Measurements from ENCODE around the gene IRF9.

DNA sequence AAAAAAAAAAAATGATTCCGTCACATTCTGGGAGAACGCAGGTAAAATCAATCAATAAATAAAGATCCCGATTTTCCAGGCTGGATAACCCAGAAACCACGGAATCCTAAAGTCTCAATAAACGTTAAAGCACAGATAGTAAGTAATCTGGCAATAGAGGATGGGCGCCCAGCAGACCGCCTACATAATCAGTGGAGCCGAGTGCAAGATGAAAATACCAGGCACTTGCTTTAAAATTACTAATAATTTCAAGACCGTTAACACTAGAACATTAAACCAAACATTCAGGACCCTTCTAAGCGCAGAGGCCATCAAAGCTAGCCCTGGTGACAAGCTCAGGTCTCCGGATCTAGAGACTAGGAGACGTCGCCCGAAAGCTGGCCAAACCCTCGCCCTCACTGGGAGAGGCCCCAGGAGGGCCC lies 47.7 kb upstream of the IRF9 start:
- TF ChIP-seq, protein P1, sequence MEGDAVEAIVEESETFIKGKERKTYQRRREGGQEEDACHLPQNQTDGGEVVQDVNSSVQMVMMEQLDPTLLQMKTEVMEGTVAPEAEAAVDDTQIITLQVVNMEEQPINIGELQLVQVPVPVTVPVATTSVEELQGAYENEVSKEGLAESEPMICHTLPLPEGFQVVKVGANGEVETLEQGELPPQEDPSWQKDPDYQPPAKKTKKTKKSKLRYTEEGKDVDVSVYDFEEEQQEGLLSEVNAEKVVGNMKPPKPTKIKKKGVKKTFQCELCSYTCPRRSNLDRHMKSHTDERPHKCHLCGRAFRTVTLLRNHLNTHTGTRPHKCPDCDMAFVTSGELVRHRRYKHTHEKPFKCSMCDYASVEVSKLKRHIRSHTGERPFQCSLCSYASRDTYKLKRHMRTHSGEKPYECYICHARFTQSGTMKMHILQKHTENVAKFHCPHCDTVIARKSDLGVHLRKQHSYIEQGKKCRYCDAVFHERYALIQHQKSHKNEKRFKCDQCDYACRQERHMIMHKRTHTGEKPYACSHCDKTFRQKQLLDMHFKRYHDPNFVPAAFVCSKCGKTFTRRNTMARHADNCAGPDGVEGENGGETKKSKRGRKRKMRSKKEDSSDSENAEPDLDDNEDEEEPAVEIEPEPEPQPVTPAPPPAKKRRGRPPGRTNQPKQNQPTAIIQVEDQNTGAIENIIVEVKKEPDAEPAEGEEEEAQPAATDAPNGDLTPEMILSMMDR (IDR thresholded peaks at IDR 0.05) = no peak
- TF ChIP-seq POLR2AphosphoS5 (IDR thresholded peaks at IDR 0.05) = no peak
- no peak for TF ChIP-seq POLR2A (IDR thresholded peaks at IDR 0.05)
- TF ChIP-seq EP300 (IDR thresholded peaks at IDR 0.05) = no peak

Data from stomach (tissue), 4 donors.